K562 (cell line): ENCODE measurements around the gene ARHGEF7. TPM values are rescaled to one million over a fixed set of nuclear protein-coding genes. Genes with fewer than 3 reads are reported as not detected.

ENCODE experiments used
- ATAC-seq: fragments of 200-7000 bp; cut with Tn5 transposase; 3 replicates; pipeline ENCODE4 v1.9.1; 2020; ENCODE audit warnings: moderate library complexity
- BruUV-seq: library from RNA; stranded (reverse); fragments of 400-500 nt; replicated peaks from 2 replicates; lab custom pipeline; 2021; lab: Mats Ljungman, UMichigan
- CTCF ChIA-PET: fragments of 300-600 bp; formaldehyde crosslinking; extraction: SDS; loops from one replicate; lab custom pipeline; 2021; ENCODE audit warnings: low intra/inter-chr PET ratio; lab: Yijun Ruan, JAX
- POLR2A ChIA-PET: fragments of 300-600, 350-650 bp; sonication (Branson Sonifier 250); formaldehyde crosslinking; extraction: SDS; loops from one replicate; lab custom pipeline; 2021; ENCODE audit warnings: antibody characterized with exemption, inconsistent platforms; lab: Yijun Ruan, JAX
- DNase-seq, 4 experiments: peaks; one replicate each; pipeline versions ENCODE4 v3.0.0 to v3.0.0-alpha.2; 2011 to 2018; ENCODE audit warnings: low spot score in 3 of 4, mixed read lengths in 3 of 4; ENCODE audit errors: extremely low read depth in 1 of 4
- FAIRE-seq: peaks from 2 replicates; lab custom pipeline; 2011; peaks lifted over from hg19 to GRCh38; lab: Jason Lieb, UNC
- H2AFZ ChIP-seq: 2 replicates; pipeline ENCODE4 v1.6.0; 2011; ENCODE audit warnings: low read depth, low read length, control low read depth, inconsistent platforms
- H3K27ac ChIP-seq: fragments of 200-600 bp; 3 replicates; pipeline ENCODE4 v1.8.0; 2011; ENCODE audit warnings: low read depth, mild to moderate bottlenecking, control low read depth, inconsistent platforms, low read length, moderate library complexity, mixed read lengths; ENCODE audit errors: extremely low read depth
- H3K27me3 ChIP-seq, 2 experiments: fragments of 300-600 bp in 1 of 2; 2 replicates in 1 of 2; 3 replicates in 1 of 2; pipeline versions ENCODE4 v1.6.0 to v1.8.0; 2011; ENCODE audit warnings: inconsistent platforms in 2 of 2, low read length in 2 of 2, mild to moderate bottlenecking in 1 of 2, mixed read lengths in 1 of 2, moderate library complexity in 1 of 2; ENCODE audit not compliant: control insufficient read depth in 2 of 2, insufficient read depth in 2 of 2
- H3K36me3 ChIP-seq: fragments of 300-600 bp; 3 replicates; pipeline ENCODE4 v1.8.0; 2011; ENCODE audit warnings: mild to moderate bottlenecking, low read length, inconsistent platforms; ENCODE audit not compliant: control insufficient read depth, insufficient read depth
- H3K4me1 ChIP-seq, 2 experiments: fragments of 200-600 bp in 1 of 2; replicated peaks in 1 of 2; 2 replicates in 1 of 2; 3 replicates in 1 of 2; pipeline versions ENCODE4 v1.5.1 to v1.8.0; 2011; ENCODE audit warnings: inconsistent platforms in 2 of 2, low read length in 2 of 2, mild to moderate bottlenecking in 1 of 2, mixed read lengths in 1 of 2, moderate library complexity in 1 of 2; ENCODE audit not compliant: control insufficient read depth in 2 of 2, insufficient read depth in 2 of 2
- H3K4me2 ChIP-seq: 2 replicates; pipeline ENCODE4 v1.6.1; 2011; ENCODE audit warnings: low read length, control low read depth, inconsistent platforms, mixed read lengths; ENCODE audit not compliant: insufficient read depth
- H3K4me3 ChIP-seq: fragments of 200-600 bp; sonication (generic), shearing (Covaris generic); 2 replicates; pipeline ENCODE4 v1.5.1; 2016; ENCODE audit warnings: control low read depth, inconsistent platforms
- H3K79me2 ChIP-seq: fragments of 200-600 bp; 3 replicates; pipeline ENCODE4 v1.8.0; 2011; ENCODE audit warnings: low read length, inconsistent platforms; ENCODE audit not compliant: control insufficient read depth, insufficient read depth
- H3K9ac ChIP-seq, 2 experiments: 2 replicates each; pipeline versions ENCODE4 v1.6.0 to v1.6.1; 2011; ENCODE audit warnings: low read depth in 2 of 2, low read length in 2 of 2, control low read depth in 1 of 2, inconsistent platforms in 1 of 2, mild to moderate bottlenecking in 1 of 2, mixed read lengths in 1 of 2; ENCODE audit not compliant: insufficient read depth in 1 of 2
- H3K9me1 ChIP-seq: one replicate; pipeline ENCODE4 v1.6.0; 2011; ENCODE audit warnings: inconsistent platforms, mild to moderate bottlenecking, low read length, moderate library complexity; ENCODE audit not compliant: control insufficient read depth, insufficient read depth
- H3K9me3 ChIP-seq: replicated peaks from 2 replicates; pipeline ENCODE4 v1.5.1; 2011; ENCODE audit warnings: low read depth, low read length, inconsistent platforms; ENCODE audit not compliant: control insufficient read depth, insufficient read depth
- H4K20me1 ChIP-seq: replicated peaks from 2 replicates; pipeline ENCODE4 v1.6.1; 2011; ENCODE audit warnings: low read length, inconsistent platforms, mixed read lengths; ENCODE audit not compliant: control insufficient read depth, insufficient read depth
- CHD2 ChIP-seq: IDR thresholded peaks from 2 replicates; pipeline ENCODE4 v1.6.1; 2011; ENCODE audit warnings: low read depth, low read length
- FOXP1 ChIP-seq: sonication (generic); formaldehyde crosslinking; IDR thresholded peaks from 2 replicates; pipeline ENCODE4 v1.8.0; 2022; ENCODE audit warnings: mild to moderate bottlenecking, missing genetic modification reagents
- HDAC2 ChIP-seq: fragments of 450-650 bp; IDR thresholded peaks from 2 replicates; pipeline ENCODE4 v1.6.1; 2016; ENCODE audit warnings: mild to moderate bottlenecking
- HMG20B ChIP-seq: fragments of 250-450 bp; sonication (Bioruptor Pico); IDR thresholded peaks from 2 replicates; pipeline ENCODE4 v1.5.0; 2021; ENCODE audit warnings: mild to moderate bottlenecking
- ILK ChIP-seq: fragments of 450-650 bp; IDR thresholded peaks from 2 replicates; pipeline ENCODE4 v1.6.1; 2016; ENCODE audit warnings: missing genetic modification characterization, low read depth, mild to moderate bottlenecking, missing compliant biosample characterization, moderate library complexity, borderline replicate concordance
- KAT7 ChIP-seq: sonication (generic); formaldehyde crosslinking; IDR thresholded peaks from 2 replicates; pipeline ENCODE4 v1.8.0; 2022; ENCODE audit warnings: missing genetic modification reagents, mild to moderate bottlenecking, borderline replicate concordance
- MEIS2 ChIP-seq: fragments of 450-650 bp; IDR thresholded peaks from 2 replicates; pipeline ENCODE4 v1.6.1; 2014; ENCODE audit warnings: mild to moderate bottlenecking; ENCODE audit not compliant: partially characterized antibody
- NCOA6 ChIP-seq: fragments of 450-650 bp; IDR thresholded peaks from 2 replicates; pipeline ENCODE4 v1.6.1; 2017; ENCODE audit warnings: mild to moderate bottlenecking
- PHF21A ChIP-seq: fragments of 450-650 bp; IDR thresholded peaks from 2 replicates; pipeline ENCODE4 v1.6.1; 2017; ENCODE audit warnings: low read depth, borderline replicate concordance
- SRSF9 ChIP-seq: fragments of 200-400 bp; formaldehyde crosslinking; IDR thresholded peaks from 2 replicates; pipeline ENCODE4 v1.6.1; 2017; ENCODE audit warnings: low read depth, low read length, borderline replicate concordance
- TEAD4 ChIP-seq, 2 experiments: sonication (generic) in 1 of 2; formaldehyde crosslinking in 1 of 2; IDR thresholded peaks; 2 replicates each; pipeline versions ENCODE4 v1.6.1 to v1.8.0; 2012 to 2022; ENCODE audit warnings: borderline replicate concordance in 1 of 2, inconsistent platforms in 1 of 2, low read length in 1 of 2, mild to moderate bottlenecking in 1 of 2, missing genetic modification reagents in 1 of 2
- THAP12 ChIP-seq: fragments of 250-450 bp; sonication (Bioruptor Pico); IDR thresholded peaks from 2 replicates; pipeline ENCODE4 v1.9.0; 2021; ENCODE audit warnings: mild to moderate bottlenecking, inconsistent platforms
- ZFP36 ChIP-seq: fragments of 150-350 bp; IDR thresholded peaks from 2 replicates; pipeline ENCODE4 v1.6.1; 2018; ENCODE audit warnings: low read length, low read depth; ENCODE audit not compliant: partially characterized antibody
- ZNF699 ChIP-seq: fragments of 250-450 bp; sonication (Bioruptor Pico); IDR thresholded peaks from 2 replicates; pipeline ENCODE4 v1.8.0; 2021; ENCODE audit warnings: mild to moderate bottlenecking, moderate library complexity; ENCODE audit not compliant: insufficient replicate concordance
- WGBS: fragments of 100-300 bp; shearing (Covaris generic); methylation state at CpG from one replicate; pipeline ENCODE4 v1.1.6; 2016; ENCODE audit warnings: low coverage, mixed read lengths; ENCODE audit not compliant: insufficient coverage; ENCODE audit errors: missing lambda C conversion rate; 5-methylcytosine and 5-hydroxymethylcytosine counted together
- in situ Hi-C: fragments of 300-500 bp; cut with MboI; formaldehyde crosslinking; loops from 4 replicates; pipeline ENCODE4 v1.15.0; 2018; ENCODE audit warnings: inconsistent platforms, mixed read lengths
- intact Hi-C: fragments of 100-400 bp; cut with micrococcal nuclease; formaldehyde crosslinking; loops from 2 replicates; pipeline ENCODE4 v1.14.2; 2022
- polyA plus RNA-seq, 8 experiments: library from polyadenylated mRNA; depleted of rRNA in 4 of 8; stranded (reverse) in 5 of 8; unstranded in 3 of 8; fragments of >200 nt; fragmentation: Nextera tagmentation in 2 of 8; fragmentation: Illumina TruSeq in 1 of 8; extraction: Ambion mirVana in 2 of 8; extraction: Trizol in 1 of 8; gene quantifications; 2 replicates each; pipeline versions ENCODE4 v1.2.1 to v1.2.3, GENCODE V29; 2011 to 2014; ENCODE audit warnings: inconsistent platforms in 1 of 8, missing spikeins in 1 of 8
- total RNA-seq, 7 experiments: library from RNA; depleted of rRNA in 6 of 7; stranded (reverse); fragments of >200 nt in 6 of 7; fragmentation: Illumina TruSeq in 2 of 7; extraction: Trizol in 2 of 7; gene quantifications; 2 replicates each; pipeline versions ENCODE4 v1.2.1 to v1.2.3, GENCODE V29; 2011 to 2021; ENCODE audit warnings: low replicate concordance in 1 of 7

The ARHGEF7 gene
- total and polyA plus RNA-seq, 9 of the 15 experiments (the other 6 are each of a cell fraction or from before 2014, with no cell fraction given) = 2.1 to 26.8 (median 17.5) TPM

GRCh38 chr13:111323549-111323948 is 208.4 kb downstream of the ARHGEF7 start (continued):
- TF ChIP-seq MEIS2 = no peak
- TF ChIP-seq, all 486 proteins: peak for 0

- in situ Hi-C loops (no loop called here), intact Hi-C loops (no loop called here)
- TF ChIP-seq KAT7 (CRISPR knock-in tag) = no peak
- no peak for TF ChIP-seq CHD2
- TF ChIP-seq TEAD4 (IDR thresholded peaks at IDR 0.05; ENCODE audit: low read length) = no peak
- no peak for TF ChIP-seq TEAD4 (CRISPR knock-in tag; IDR thresholded peaks at IDR 0.05; ENCODE audit: borderline replicate concordance)
- no peak for TF ChIP-seq ZNF699
- TF ChIP-seq ILK = no peak
- no peak for TF ChIP-seq NCOA6
- no peak for TF ChIP-seq ZFP36
- TF ChIP-seq HDAC2 = no peak
- no peak for TF ChIP-seq PHF21A
- no peak for TF ChIP-seq THAP12 (CRISPR knock-in tag)
- no peak for TF ChIP-seq FOXP1 (CRISPR knock-in tag)
- no peak for TF ChIP-seq SRSF9
- TF ChIP-seq HMG20B (CRISPR knock-in tag) = no peak
- Histone ChIP-seq H3K9me3 (no peaks in the 10 kb centered on the region), H4K20me1 (no peaks in the 10 kb centered on the region), H3K4me3 (no peak overlapping the region), H3K36me3 (no peaks in the 10 kb centered on the region), H3K27me3 (peaks cover 5 to 85% of the 10 kb centered on the region in 2 experiments; a peak in 4 of 5 replicates), H2AFZ (no peak overlapping the region), H3K4me1 (peaks cover 0 to 6% of the 10 kb centered on the region in 2 experiments; a peak in 2 of 5 replicates), H3K4me2 (no peak overlapping the region), H3K27ac (no peak overlapping the region), H3K79me2 (no peaks in the 10 kb centered on the region), H3K9ac (no peak overlapping the region), H3K9me1 (no peaks in the 10 kb centered on the region)
- ChIA-PET POLR2A (no interaction called here), CTCF (no interaction called here)
- 0% methylated on average over 13 of the region's 17 CpGs for WGBS
- no peak for ATAC-seq
- DNase-seq = no peak
- FAIRE-seq = no peak
- no TSS peak for BruUV-seq
Observed at GRCh38 chr13:111323950-111324651, 209.0 kb downstream of the ARHGEF7 start.
